ENCODE measurements around the gene G6PC2. TPM values are rescaled to one million over a fixed set of nuclear protein-coding genes. Genes with fewer than 3 reads are reported as not detected.

G6PC2 gene
- total and polyA plus RNA-seq, 8 donors, result 0.55 TPM; not detected in 7

DNA sequence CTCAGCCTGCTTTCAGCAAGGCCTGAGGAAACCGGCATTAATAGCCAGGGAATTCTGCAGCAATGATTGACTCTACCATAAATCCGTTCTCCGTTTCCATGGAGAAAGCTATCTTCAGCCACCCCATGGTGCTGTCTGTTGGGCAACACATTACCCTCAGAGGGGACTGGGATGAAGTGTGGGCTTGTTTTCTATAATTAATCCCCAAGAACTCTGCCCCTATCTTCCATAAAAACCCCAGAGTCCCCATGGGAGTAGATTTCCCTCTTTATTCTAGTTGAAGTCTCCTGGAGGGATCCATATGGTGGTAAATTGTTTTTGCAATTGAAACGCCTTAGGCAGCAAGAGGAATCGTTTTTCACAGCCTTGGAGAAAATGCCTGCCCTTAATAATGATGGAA lies 9.2 kb downstream of the G6PC2 start:
- H3K4me3 ChIP-seq, result no peak overlapping the region
- H3K4me1 ChIP-seq, result peaks cover 0 to 6% (median 2%) of the 10 kb centered on the region in 4 donors
- H3K27ac ChIP-seq, result no peak overlapping the region
- intact Hi-C loops (cut with DNase I; ENCODE audit: low total_unique reads), result loop anchor here (10.0 kb wide), 1 partner anchor 566 kb away; no protein-coding TSS in a partner anchor
- 72 to 88% (median 81%) methylated on average over 5 of the region's 5 CpGs for WGBS, 5 donors
- no peaks in the 10 kb centered on the region for H3K9me3 ChIP-seq
- TF ChIP-seq EP300 (IDR thresholded peaks at IDR 0.05) (no peak), POLR2AphosphoS5 (IDR thresholded peaks at IDR 0.05) (no peak), POLR2A (IDR thresholded peaks at IDR 0.05) (no peak)
- TF ChIP-seq, protein P1, sequence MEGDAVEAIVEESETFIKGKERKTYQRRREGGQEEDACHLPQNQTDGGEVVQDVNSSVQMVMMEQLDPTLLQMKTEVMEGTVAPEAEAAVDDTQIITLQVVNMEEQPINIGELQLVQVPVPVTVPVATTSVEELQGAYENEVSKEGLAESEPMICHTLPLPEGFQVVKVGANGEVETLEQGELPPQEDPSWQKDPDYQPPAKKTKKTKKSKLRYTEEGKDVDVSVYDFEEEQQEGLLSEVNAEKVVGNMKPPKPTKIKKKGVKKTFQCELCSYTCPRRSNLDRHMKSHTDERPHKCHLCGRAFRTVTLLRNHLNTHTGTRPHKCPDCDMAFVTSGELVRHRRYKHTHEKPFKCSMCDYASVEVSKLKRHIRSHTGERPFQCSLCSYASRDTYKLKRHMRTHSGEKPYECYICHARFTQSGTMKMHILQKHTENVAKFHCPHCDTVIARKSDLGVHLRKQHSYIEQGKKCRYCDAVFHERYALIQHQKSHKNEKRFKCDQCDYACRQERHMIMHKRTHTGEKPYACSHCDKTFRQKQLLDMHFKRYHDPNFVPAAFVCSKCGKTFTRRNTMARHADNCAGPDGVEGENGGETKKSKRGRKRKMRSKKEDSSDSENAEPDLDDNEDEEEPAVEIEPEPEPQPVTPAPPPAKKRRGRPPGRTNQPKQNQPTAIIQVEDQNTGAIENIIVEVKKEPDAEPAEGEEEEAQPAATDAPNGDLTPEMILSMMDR (IDR thresholded peaks at IDR 0.05), result no peak
- DNase-seq, result no peak
- H3K27me3 ChIP-seq, result peaks cover 0 to 3% (median 0%) of the 10 kb centered on the region in 3 donors
- no peaks in the 10 kb centered on the region for H3K36me3 ChIP-seq

DNA sequence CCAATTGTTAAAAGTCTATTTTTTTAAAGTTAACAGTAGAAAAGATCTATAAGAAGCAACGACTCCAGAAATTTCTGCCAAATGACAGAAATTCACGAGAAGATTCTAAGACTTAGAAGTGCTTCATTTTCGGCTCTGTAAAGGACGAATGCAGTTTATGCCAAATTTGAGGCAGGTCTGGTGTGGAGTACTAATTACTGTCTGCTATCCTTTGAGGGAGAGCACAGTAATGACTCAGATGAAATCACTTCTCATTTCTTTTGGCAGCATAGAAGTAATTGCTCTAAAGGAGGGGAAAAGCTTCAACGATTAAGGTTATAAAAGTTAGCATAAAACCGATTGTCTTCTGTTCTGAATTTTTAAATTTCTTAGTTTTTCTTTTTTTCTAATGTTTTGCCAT lies 11.4 kb downstream of the G6PC2 start:
- TF ChIP-seq, protein P1 (IDR thresholded peaks at IDR 0.05), result no peak
- no peak for TF ChIP-seq POLR2A (IDR thresholded peaks at IDR 0.05)
- peaks cover 0 to 4% (median 2%) of the 10 kb centered on the region in 4 donors for H3K9me3 ChIP-seq
- no peak overlapping the region for H3K4me3 ChIP-seq
- peaks cover 0 to 6% (median 2%) of the 10 kb centered on the region in 4 donors for H3K4me1 ChIP-seq
- 55 to 72% (median 65%) methylated on average over 6 of the region's 6 CpGs for WGBS, 5 donors
- intact Hi-C loops (cut with DNase I; ENCODE audit: low total_unique reads), result loop anchor here (10.0 kb wide), 1 partner anchor 568 kb away; no protein-coding TSS in a partner anchor
- no peaks in the 10 kb centered on the region for H3K36me3 ChIP-seq
- H3K27me3 ChIP-seq, result peaks cover 0 to 3% (median 0%) of the 10 kb centered on the region in 3 donors
- H3K27ac ChIP-seq, result no peak overlapping the region
- DNase-seq, result no peak

DNA sequence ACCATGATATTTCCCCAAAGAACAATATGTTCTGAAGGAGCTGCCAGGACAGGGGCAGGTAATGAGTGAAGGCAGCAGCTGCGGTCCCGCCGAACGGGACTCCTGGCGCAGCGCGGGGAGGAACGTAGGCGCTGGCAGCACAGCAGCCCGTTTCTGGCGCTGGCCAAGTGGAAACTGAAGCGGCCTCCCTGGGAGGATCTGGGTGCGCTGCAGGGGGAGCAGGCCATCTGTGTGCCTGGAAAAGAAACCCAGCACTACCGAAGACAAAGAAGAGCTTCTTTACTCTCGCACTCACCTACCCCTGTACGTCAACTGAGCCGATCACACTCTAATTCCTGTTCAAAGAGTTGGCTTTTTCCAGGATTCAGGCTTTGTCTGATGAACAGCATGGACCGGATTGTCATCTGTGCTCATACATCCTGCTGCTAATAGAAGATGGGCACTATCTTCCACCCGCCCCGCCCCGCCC lies 11.8 kb downstream of the G6PC2 start:
- H3K27me3 ChIP-seq, result peaks cover 0 to 3% (median 0%) of the 10 kb centered on the region in 3 donors
- peaks cover 0 to 4% (median 2%) of the 10 kb centered on the region in 4 donors for H3K9me3 ChIP-seq
- WGBS, 5 donors, result 26 to 57% (median 29%) methylated on average over 20 to 21 of the region's 21 CpGs
- H3K4me1 ChIP-seq, result peaks cover 0 to 6% (median 2%) of the 10 kb centered on the region in 4 donors
- H3K27ac ChIP-seq, result no peak overlapping the region
- H3K36me3 ChIP-seq, result no peaks in the 10 kb centered on the region
- peak; percentile 29 to 60 for DNase-seq
- no peak overlapping the region for H3K4me3 ChIP-seq
- TF ChIP-seq EP300 (IDR thresholded peaks at IDR 0.05), result no peak
- TF ChIP-seq POLR2A (IDR thresholded peaks at IDR 0.05), result no peak
- TF ChIP-seq, protein P1 (IDR thresholded peaks at IDR 0.05), result no peak
- no peak for TF ChIP-seq POLR2AphosphoS5 (IDR thresholded peaks at IDR 0.05)
- intact Hi-C loops (cut with DNase I; ENCODE audit: low total_unique reads), result loop anchor here (10.0 kb wide), 1 partner anchor 568 kb away; no protein-coding TSS in a partner anchor

DNA sequence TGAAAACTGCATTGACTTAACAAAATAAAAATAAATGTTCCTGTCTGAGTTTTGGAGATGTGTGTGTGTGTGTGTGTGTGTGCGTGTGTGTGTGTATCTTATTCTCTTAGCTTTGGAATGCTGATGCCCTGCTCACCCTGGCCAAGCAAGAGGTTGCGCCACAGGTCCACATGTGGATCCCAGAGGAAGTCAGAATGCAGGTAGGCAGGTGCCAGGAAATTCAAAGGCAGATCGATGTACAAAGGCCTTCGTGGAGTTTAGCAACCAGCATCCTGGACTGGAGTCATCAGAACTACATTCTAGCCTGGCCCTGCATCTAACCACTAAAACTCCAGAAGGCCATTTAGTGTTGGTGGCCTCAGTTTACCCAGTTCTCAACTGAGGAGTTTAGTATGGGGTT lies 12.4 kb downstream of the G6PC2 start:
- Histone ChIP-seq H3K27ac (no peak overlapping the region), H3K36me3 (no peaks in the 10 kb centered on the region), H3K4me1 (peaks cover 0 to 6% (median 2%) of the 10 kb centered on the region in 4 donors), H3K27me3 (peaks cover 0 to 3% (median 0%) of the 10 kb centered on the region in 3 donors), H3K4me3 (no peak overlapping the region), H3K9me3 (peaks cover 0 to 4% (median 2%) of the 10 kb centered on the region in 4 donors)
- intact Hi-C loops (cut with DNase I; ENCODE audit: low total_unique reads), result loop anchor here (10.0 kb wide), 1 partner anchor 569 kb away; no protein-coding TSS in a partner anchor
- no peak for TF ChIP-seq POLR2A (IDR thresholded peaks at IDR 0.05)
- TF ChIP-seq POLR2AphosphoS5 (IDR thresholded peaks at IDR 0.05), result no peak
- TF ChIP-seq, protein P1 (IDR thresholded peaks at IDR 0.05), result no peak
- TF ChIP-seq EP300 (IDR thresholded peaks at IDR 0.05), result no peak
- 86 to 95% (median 88%) methylated on average over 4 of the region's 4 CpGs for WGBS, 5 donors
- DNase-seq, result no peak

All from stomach (tissue), 9 donors.